Kidney (tissue), 14 donors: ENCODE results near the gene CSNK1D. TPM values are rescaled to one million over a fixed set of nuclear protein-coding genes. Genes with fewer than 3 reads are reported as not detected.

ENCODE experiments used
- DNase-seq, 5 donors: peaks; one replicate each; pipeline ENCODE4 v3.0.0-alpha.2; 2013 to 2020
- FAIRE-seq: peaks from 2 replicates; lab custom pipeline; 2012; peaks lifted over from hg19 to GRCh38; lab: Jason Lieb, UNC
- H3K27ac ChIP-seq, 2 donors: one replicate each; pipeline ENCODE4 v1.7.0; 2013; ENCODE audit warnings: low read depth in 2 of 2, low read length in 2 of 2, inconsistent platforms in 1 of 2
- H3K27me3 ChIP-seq: one replicate; pipeline ENCODE4 v1.7.1; 2013; ENCODE audit warnings: low read length, inconsistent platforms; ENCODE audit not compliant: control insufficient read depth, insufficient read depth
- H3K36me3 ChIP-seq, 3 donors: one replicate each; pipeline versions ENCODE4 v1.7.0 to v1.7.1; 2013; ENCODE audit warnings: low read length in 3 of 3, control low read depth in 1 of 3, inconsistent platforms in 1 of 3; ENCODE audit not compliant: insufficient read depth in 3 of 3, control insufficient read depth in 2 of 3
- H3K4me1 ChIP-seq, 3 donors: one replicate each; pipeline versions ENCODE4 v1.7.0 to v1.7.1; 2013; ENCODE audit warnings: low read length in 3 of 3, inconsistent platforms in 1 of 3, low read depth in 1 of 3; ENCODE audit not compliant: control insufficient read depth in 2 of 3, insufficient read depth in 2 of 3
- H3K4me3 ChIP-seq, 3 donors: one replicate each; pipeline versions ENCODE4 v1.7.0 to v1.8.1; 2013; ENCODE audit warnings: low read length in 3 of 3, control low read depth in 1 of 3, inconsistent platforms in 1 of 3
- H3K9ac ChIP-seq, 3 donors: one replicate each; pipeline versions ENCODE4 v1.7.0 to v1.7.1; 2013; ENCODE audit warnings: low read length in 3 of 3, control low read depth in 1 of 3, inconsistent platforms in 1 of 3
- H3K9me3 ChIP-seq, 3 donors: one replicate each; pipeline versions ENCODE4 v1.7.0 to v1.7.1; 2013; ENCODE audit warnings: low read length in 3 of 3, control low read depth in 1 of 3, inconsistent platforms in 1 of 3; ENCODE audit not compliant: control insufficient read depth in 2 of 3, insufficient read depth in 1 of 3
- intact Hi-C: fragments of 100-400 bp; cut with DNase I; formaldehyde crosslinking; loops from one replicate; pipeline ENCODE4 v1.11.1; 2022
- polyA plus RNA-seq: library from polyadenylated mRNA; stranded (reverse); fragments of 350-450 nt; fragmentation: Illumina TruSeq; extraction: RNeasy Lipid Tissue Mini Kit (QIAGEN cat#74804); gene quantifications from one replicate; pipeline ENCODE4 v1.2.3, GENCODE V29; 2014; ENCODE audit warnings: low read depth, low replicate concordance; ENCODE audit not compliant: insufficient read depth
- total RNA-seq: library from RNA; stranded (reverse); fragmentation: NEBNext Ultra II Directional; extraction: Animal tissue kit (Norgen Biotek cat#: 25700); gene quantifications from one replicate; pipeline ENCODE4 v1.2.1, GENCODE V29; 2021
- TF ChIP-seq, protein P1 (sequence below): IDR thresholded peaks from 3 replicates; pipeline ENCODE4 v1.5.1; 2012; ENCODE audit warnings: mild to moderate bottlenecking, moderate library complexity, borderline replicate concordance; ENCODE audit not compliant: insufficient read depth; ENCODE audit errors: extremely low read depth
- donor health status: control.
- donor health status: control.
- donor health status: control.
- donor health status: control.
- donor health status: control.
- donor health status: DM: yes; HTN: yes; CAD: no.
- donor health status: Normal renal cell carcinoma (clear cell type).

CSNK1D gene
- total and polyA plus RNA-seq, 2 donors from 2014 or later: 69.7 to 160 TPM

DNA sequence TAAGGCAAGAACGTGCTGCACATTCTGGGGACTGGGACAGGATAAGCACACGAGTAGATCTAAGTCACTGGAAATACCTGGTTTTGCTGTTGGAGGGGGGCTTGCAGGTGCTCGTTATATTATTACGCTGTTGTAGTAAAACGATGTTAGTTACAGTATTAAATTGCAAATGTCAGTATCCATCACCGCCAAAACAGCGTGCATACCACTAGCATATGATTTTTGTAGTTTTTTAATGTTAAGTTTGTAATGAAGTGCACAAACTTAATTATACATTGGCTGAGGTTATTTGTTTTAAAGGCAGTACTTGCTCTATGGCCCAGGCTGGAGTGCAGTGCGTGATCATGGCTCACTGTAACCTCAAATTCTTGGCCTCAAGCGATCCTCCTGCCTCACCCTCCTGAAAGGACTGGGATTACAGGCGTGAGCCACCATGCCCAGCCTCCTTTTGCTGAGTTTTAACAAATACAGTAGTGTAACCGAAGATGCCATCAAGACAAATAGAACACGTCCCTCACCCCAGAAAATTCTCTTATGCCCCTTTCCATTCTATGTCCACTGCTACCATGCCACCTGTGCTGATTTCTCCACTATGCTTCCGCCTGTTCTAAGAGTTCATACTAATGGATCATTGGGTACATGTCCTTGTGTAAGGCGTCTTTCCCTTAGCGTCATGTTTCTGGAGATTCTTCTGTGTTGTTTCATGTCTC, 20.7 kb upstream of the CSNK1D start:
- Histone ChIP-seq H3K4me1 (peaks cover 2 to 24% (median 22%) of the 10 kb centered on the region in 3 donors), H3K36me3 (no peaks in the 10 kb centered on the region), H3K27me3 (no peaks in the 10 kb centered on the region), H3K4me3 (peak overlapping the region in 2 of 3 donors; percentile 34 to 44), H3K9me3 (no peaks in the 10 kb centered on the region), H3K9ac (no peak overlapping the region), H3K27ac (peak overlapping the region in 1 of 2 donors; percentile 73)
- FAIRE-seq (no peak), DNase-seq (no peak)
- intact Hi-C loops: no loop called here
- TF ChIP-seq, protein P1, sequence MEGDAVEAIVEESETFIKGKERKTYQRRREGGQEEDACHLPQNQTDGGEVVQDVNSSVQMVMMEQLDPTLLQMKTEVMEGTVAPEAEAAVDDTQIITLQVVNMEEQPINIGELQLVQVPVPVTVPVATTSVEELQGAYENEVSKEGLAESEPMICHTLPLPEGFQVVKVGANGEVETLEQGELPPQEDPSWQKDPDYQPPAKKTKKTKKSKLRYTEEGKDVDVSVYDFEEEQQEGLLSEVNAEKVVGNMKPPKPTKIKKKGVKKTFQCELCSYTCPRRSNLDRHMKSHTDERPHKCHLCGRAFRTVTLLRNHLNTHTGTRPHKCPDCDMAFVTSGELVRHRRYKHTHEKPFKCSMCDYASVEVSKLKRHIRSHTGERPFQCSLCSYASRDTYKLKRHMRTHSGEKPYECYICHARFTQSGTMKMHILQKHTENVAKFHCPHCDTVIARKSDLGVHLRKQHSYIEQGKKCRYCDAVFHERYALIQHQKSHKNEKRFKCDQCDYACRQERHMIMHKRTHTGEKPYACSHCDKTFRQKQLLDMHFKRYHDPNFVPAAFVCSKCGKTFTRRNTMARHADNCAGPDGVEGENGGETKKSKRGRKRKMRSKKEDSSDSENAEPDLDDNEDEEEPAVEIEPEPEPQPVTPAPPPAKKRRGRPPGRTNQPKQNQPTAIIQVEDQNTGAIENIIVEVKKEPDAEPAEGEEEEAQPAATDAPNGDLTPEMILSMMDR: no peak

GRCh38 chr17:82292251-82293154, 19.0 kb upstream of the CSNK1D start:
- TF ChIP-seq, protein P1: no peak
- Histone ChIP-seq H3K4me1 (peaks cover 2 to 26% (median 25%) of the 10 kb centered on the region in 3 donors), H3K4me3 (peak overlapping the region; percentile 65 to 77 (median 68)), H3K9ac (peak overlapping the region; percentile 47 to 83 (median 61)), H3K27me3 (no peaks in the 10 kb centered on the region), H3K27ac (peak overlapping the region; percentile 98 to 99), H3K36me3 (no peaks in the 10 kb centered on the region), H3K9me3 (no peaks in the 10 kb centered on the region)
- DNase-seq (peak; percentile 98 to 99 (median 99)), FAIRE-seq (peak; percentile 35)
- intact Hi-C loops: no loop called here

- H3K4me1 ChIP-seq: peaks cover 0 to 27% (median 25%) of the 10 kb centered on the region in 3 donors
- TF ChIP-seq, protein P1: no peak
- H3K36me3 ChIP-seq: no peaks in the 10 kb centered on the region
- peak overlapping the region; percentile 85 to 99 for H3K27ac ChIP-seq
- FAIRE-seq (no peak), DNase-seq (no peak)
- H3K9ac ChIP-seq: peak overlapping the region in 1 of 3 donors; percentile 83
- intact Hi-C loops: no loop called here
- H3K27me3 ChIP-seq: no peaks in the 10 kb centered on the region
- H3K4me3 ChIP-seq: peak overlapping the region; percentile 51 to 77 (median 65)
- no peaks in the 10 kb centered on the region for H3K9me3 ChIP-seq
Measured at GRCh38 chr17:82291582-82292250, 18.2 kb upstream of the CSNK1D start.
